Measurements from ENCODE around the gene ZGLP1. TPM values are rescaled to one million over a fixed set of nuclear protein-coding genes. Genes with fewer than 3 reads are reported as not detected.
A peak's percentile ranks its signal among the peaks of the same experiment; 100 is the strongest.

The ZGLP1 gene
- total and polyA plus RNA-seq, 2 of the 13 experiments (the other 11 are each of a cell fraction or from before 2014, with no cell fraction given): 2.4 to 3.0 TPM

GRCh38 chr19:10291554-10292205, 17.9 kb downstream of the ZGLP1 start (continued):
- TF ChIP-seq ZNF598 (CRISPR knock-in tag; IDR thresholded peaks at IDR 0.05; ENCODE audit: borderline replicate concordance) (0 out of 2 replicates have a peak, but pooled peaks have one; percentile 24), ARNTL (CRISPR knock-in tag; IDR thresholded peaks at IDR 0.05) (0 out of 2 replicates have a peak, but pooled peaks have one; percentile 17), THRA (CRISPR knock-in tag; IDR thresholded peaks at IDR 0.05; ENCODE audit: borderline replicate concordance) (no peak), ERF (CRISPR knock-in tag; IDR thresholded peaks at IDR 0.05) (no peak; the same call in 1 of the 2 replicates), SNAI1 (CRISPR knock-in tag; IDR thresholded peaks at IDR 0.05; ENCODE audit: borderline replicate concordance) (0 out of 2 replicates have a peak, but pooled peaks have one; percentile 40), ZNF263 (CRISPR knock-in tag; IDR thresholded peaks at IDR 0.05) (peak; percentile 98), CSRNP2 (CRISPR knock-in tag; conservative IDR thresholded peaks at IDR 0.05; ENCODE audit: low read depth) (no peak), ZNF160 (CRISPR knock-in tag; IDR thresholded peaks at IDR 0.05) (peak; percentile 32; the same call in 1 of the 2 replicates), HCFC1 (IDR thresholded peaks at IDR 0.05; ENCODE audit: low read depth, low read length) (no peak), SP4 (CRISPR knock-in tag; IDR thresholded peaks at IDR 0.05) (0 out of 2 replicates have a peak, but pooled peaks have one; percentile 76), TOE1 (CRISPR knock-in tag; IDR thresholded peaks at IDR 0.05) (no peak), ZNF451 (CRISPR knock-in tag; IDR thresholded peaks at IDR 0.05) (0 out of 2 replicates have a peak, but pooled peaks have one; percentile 0), ZNF687 (CRISPR knock-in tag; IDR thresholded peaks at IDR 0.05) (peak; percentile 37; the same call in 1 of the 2 replicates), ZNF205 (CRISPR knock-in tag; IDR thresholded peaks at IDR 0.05) (peak; percentile 99), ZNF546 (CRISPR knock-in tag; conservative IDR thresholded peaks at IDR 0.05) (no peak), ZBTB21 (CRISPR knock-in tag; IDR thresholded peaks at IDR 0.05) (no peak), NONO (IDR thresholded peaks at IDR 0.05) (no peak), NONO (CRISPR knock-in tag; conservative IDR thresholded peaks at IDR 0.05) (0 out of 2 replicates have a peak, but pooled peaks have one; percentile 26), ZNF335 (CRISPR knock-in tag; IDR thresholded peaks at IDR 0.05) (no peak), ZNF136 (CRISPR knock-in tag; IDR thresholded peaks at IDR 0.05; ENCODE audit: low read depth) (0 out of 2 replicates have a peak, but pooled peaks have one; percentile 12), SRF (IDR thresholded peaks at IDR 0.05; ENCODE audit: low read depth, low read length) (no peak), ZNF503 (CRISPR knock-in tag; IDR thresholded peaks at IDR 0.05) (no peak)

All from HepG2 (cell line).